HG02759 (cell line): ENCODE results near the gene MFSD11.
"Not testable (repeated sequence)": the region's sequence is repeated elsewhere in the genome, so short reads cannot be mapped to it uniquely, and the experiment has no call there.

Experiments used
- ATAC-seq: cut with Tn5 transposase; IDR thresholded peaks from one replicate; pipeline ENCODE4 v1.9.1; 2021; ENCODE audit warnings: mild to moderate bottlenecking, moderate library complexity; ENCODE audit not compliant: unreplicated experiment

The MFSD11 gene

DNA sequence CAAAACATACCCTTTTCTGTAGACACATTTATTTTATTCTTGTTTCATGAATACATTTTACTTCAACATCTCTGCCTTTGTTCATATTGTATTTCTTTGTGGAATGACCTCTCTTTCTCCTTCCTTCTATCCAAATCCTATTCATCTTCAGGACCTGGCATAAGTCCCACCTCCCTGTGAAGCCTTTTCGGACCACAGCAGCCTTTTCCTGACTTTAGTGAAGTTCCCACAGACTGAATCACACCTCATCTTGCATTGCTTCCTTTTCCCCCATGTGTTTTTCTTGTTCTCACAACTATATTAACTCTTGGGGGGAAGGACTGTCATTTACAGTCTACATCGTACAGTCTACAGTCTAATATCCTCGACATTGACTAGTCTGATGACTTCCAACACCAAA, 58.2 kb downstream of the MFSD11 start:
- no peak for ATAC-seq

DNA sequence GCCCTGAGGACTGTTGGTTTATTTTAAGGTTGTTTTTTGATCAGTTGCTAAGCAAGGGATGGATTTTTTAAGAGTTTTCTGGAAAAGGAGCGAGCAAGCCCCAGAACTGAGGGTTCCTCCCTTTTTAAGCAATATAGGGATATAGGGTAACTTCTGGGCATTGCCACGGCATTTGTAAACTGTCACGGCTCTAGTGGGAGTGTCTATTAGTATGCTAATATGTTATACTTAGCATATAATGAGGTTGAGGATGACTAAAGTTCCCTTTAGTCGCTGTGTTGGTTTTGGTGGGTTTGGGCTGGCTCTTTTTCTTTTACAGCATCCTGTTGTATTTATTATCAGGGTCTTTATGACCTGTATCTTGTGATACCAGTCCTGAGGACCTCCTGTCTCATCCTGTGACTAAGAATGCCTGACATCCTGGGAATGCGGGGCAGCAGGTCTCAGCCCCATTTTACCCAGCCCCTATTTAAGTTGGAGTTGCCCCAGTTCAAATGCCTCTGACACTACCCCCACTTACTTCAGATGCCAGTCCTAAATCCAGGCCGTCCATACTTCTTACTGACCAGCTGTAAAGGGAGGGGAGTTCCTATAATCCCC, 59.4 kb downstream of the MFSD11 start:
- ATAC-seq = no peak

DNA sequence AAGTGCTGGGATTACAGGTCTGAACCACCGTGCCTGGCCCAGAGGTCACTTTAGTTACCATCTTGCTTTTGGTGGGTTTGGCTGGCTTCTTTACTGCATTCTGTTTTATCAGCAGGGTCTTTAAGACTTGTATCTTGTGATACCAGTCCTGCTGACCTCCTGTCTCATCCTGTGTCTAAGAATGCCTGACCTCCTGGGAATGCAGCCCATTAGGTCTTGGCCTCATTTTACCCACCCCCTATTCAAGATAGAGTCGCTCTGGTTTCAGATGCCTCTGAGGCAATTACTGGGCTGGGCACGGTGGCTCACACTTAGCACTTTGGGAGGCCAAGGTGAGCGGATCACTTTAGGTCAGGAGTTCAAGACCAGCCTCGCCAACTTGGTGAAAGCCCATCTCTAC, 63.8 kb downstream of the MFSD11 start:
- ATAC-seq = no peak

DNA sequence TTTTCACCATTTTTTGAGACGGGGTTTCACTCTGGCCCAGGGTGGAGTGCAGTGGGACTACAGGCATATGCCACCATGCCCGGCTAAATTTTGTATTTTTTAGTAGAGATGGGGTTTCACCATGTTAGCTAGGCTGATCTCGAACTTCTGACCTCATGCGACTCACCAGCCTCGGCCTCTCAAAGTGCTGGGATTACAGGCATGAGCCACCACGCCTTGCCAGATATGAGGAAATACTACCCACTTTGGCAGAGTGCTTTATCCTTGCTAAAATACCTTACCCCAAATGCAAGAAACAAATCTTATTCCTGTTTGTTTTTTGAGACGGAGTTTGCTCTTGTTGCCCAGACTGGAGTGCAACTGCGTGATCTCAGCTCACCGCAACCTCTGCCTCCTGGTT, 67.4 kb downstream of the MFSD11 start:
- no peak for ATAC-seq

DNA sequence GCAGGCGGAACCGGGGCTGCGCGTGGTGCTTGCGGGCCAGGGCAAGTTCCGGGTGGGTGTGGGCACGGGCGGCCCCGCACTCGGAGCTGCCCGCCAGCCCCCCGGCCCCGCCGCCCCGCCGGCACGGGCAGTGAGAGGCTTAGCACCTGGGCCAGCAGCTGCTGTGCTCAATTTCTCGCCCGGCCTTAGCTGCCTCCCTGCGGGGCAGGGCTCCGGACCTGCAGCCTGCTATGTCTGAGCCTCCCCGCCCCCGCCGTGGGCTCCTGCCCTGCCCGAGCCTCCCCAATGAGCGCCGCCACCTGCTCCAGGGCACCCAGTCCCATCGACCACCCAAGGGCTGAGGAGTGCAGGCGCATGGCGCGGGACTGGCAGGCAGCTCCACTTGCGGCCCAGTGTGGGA, 68.2 kb downstream of the MFSD11 start:
- ATAC-seq = not testable (repeated sequence)

DNA sequence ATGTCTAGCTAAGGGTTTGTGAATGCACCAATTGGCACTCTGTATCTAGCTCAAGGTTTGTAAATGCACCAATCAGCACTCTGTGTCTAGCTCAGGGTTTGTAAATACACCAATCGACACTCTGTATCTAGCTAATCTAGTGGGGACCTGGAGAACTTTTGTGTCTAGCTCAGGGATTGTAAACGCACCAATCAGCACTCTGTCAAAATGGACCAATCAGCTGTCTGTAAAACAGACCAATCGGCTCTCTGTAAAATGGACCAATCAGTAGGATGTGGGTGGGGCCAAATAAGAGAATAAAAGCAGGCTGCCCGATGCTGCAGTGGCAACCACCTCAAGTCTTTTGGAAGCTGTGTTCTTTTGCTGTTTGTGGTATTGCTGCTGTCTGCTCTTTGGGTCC, 68.8 kb downstream of the MFSD11 start:
- not testable (repeated sequence) for ATAC-seq

DNA sequence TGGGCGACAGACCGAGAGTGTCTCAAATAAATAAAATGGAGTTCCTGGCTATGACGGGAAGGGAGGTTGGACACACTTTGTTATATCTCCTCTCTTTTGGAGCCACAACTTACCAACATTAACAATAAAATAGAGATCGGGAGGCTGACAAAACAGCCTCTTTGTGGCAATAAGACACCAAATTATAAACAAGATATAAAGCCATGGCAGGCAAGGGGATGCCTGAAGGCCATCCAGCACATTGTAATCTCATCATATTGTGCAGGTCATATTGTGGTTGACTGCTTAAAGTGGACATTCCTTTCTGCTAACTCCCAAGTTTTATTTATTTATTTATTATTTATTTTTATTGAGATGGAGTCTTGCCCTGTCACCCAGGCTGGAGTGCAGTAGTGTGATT, 70.4 kb downstream of the MFSD11 start:
- no peak for ATAC-seq

DNA sequence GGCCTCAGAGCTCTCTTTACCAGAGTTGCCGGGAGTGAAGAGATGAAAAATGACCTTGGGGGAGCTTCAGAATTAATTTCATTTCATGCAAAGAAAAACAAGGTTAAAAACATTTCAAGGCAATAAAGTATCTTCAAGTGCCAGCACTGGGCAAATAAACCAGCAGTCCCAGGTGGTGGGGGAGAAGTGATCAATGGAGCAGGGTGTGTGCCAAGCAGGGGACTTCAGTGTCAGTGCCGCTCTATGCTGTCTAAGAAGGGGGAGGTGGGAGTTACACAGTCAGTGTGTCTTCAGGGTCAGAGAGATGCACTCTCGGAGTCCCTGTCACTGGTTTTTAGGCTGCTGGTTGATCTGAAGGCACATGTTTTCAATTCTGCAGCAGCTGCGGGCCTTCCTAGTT, 73.0 kb downstream of the MFSD11 start:
- no peak for ATAC-seq

DNA sequence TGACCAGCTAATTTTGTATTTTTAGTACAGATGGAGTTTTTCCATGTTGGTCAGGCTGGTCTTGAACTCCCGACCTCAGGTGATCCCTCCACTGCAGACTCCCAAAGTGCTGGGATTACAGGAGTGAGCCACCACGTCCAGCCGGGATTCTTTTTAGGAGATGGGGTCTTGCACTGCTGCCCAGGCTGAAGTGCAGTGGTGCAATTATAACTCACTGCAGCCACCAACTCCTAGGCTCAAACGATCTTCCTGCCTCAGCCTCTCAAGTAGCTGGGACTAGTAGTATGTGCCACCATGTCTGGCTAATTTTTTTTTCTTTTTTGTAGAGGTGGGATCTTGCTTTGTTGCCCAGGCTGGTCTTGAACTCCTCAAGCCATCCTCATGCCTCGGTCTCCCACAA, 73.9 kb downstream of the MFSD11 start:
- ATAC-seq = no peak

DNA sequence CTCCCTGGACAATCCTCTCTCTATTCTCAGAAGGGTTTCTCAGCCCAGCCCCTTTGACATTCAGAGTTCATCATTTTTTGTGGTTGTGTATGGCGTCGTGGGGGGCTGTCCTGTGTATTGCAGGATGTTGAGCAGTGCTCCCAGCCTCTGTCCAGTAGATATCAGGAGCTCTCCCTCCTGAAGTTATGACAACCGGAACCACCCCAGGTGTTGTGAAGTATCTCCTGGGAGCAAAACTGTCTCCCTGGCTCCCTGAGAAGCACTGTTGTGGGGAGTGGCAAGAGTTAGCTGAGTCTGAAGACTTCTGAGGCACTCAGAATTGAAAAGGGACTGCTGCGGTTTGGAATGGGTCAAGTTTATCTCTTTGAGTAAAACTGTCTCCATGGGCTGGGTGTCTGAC, 74.3 kb downstream of the MFSD11 start:
- ATAC-seq = no peak

DNA sequence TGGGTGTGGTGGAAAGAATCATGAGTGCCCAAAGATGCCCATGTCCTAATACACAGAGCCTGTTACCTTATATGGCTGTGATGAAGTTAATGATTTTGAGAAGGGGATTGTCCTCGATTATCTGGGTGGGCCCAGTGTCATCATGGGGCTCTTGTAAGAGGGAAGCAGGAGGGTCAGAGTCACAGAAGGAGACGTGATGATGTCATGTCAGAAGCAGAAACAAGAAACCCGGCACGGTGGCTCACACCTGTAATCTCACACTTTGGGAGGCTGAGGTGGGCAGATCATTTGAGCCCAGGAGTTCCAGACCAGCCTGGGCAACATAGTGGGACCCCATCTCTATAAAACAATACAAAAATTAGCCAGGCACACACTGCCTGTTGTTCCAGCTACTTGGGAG, 75.0 kb downstream of the MFSD11 start:
- no peak for ATAC-seq

DNA sequence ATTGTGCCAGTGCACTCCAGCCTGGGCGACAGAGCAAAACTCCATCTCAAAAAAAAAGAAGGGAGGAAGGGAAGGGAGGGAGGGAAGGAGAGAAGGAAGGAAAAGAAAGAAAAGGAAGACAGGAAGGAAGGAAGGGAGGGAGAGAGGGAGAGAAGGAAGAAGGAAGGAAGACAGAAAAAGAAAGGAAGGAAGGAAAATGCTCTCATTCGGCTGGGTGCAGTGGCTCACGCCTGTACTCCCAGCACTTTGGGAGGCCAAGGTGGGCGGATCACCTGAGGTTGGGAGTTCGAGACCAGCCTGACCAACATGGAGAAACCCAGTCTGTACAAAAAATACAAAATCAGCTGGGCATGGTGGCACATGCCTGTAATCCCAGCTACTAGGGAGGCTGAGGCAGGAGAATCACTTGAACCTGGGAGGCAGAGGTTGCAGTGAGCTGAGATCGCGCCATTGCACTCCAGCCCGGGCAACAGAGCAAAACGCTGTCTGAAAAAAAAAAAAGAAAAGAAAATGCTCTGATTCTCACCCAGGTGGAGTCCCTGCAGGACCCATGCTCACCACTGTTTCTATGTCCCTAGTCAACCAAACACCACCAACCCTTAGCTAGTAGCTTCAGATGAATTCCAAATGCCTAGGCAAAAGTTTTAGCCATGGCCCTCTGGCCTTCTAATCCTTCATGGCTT, 78.1 kb downstream of the MFSD11 start:
- not testable (repeated sequence) for ATAC-seq

DNA sequence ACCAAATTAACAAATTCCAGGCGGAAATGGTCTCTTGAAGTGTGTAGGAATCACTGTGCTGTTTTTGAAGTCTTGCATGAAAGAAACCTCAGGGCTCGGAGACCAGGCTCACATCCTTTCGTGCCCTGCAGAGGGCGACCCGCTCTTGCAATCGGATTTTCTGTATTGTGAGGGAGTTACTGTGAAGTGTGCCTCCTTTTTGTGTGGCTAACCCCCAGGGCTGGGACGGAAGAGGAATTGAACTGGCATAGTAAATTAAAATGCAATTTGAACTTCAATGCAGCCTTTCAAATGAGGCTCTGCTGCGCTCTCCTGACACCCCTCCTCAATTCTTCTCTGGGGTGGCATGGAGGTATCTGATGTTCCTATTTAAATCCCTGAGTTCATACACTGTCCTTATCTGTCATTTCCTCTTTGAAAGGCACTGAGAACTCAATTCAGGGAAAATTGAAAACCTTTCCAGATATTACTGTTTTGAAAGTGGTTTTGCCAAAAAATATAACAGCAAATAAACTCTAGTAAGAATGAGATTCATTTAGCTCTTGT, 78.7 kb downstream of the MFSD11 start:
- no peak for ATAC-seq

DNA sequence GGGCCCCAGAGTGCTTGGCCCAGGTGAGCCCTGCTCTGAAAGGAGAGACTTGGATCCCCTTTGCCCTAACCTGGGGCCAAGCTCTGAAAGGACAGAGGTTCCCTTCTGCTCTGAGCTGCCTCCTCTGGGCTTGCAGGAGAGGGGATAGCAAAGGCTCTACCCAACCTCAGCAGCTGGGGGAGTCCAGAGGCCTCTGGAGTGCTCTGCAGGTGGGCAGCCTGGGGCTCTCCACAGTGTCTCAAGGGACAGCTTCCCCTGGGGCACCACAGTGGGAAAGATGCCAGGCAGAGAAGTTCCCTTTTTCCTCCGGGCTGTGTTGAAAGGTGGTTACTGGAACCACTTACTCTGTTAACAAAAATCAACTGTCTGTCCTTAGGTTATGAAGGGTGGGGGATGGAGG, 82.1 kb downstream of the MFSD11 start:
- ATAC-seq = no peak

DNA sequence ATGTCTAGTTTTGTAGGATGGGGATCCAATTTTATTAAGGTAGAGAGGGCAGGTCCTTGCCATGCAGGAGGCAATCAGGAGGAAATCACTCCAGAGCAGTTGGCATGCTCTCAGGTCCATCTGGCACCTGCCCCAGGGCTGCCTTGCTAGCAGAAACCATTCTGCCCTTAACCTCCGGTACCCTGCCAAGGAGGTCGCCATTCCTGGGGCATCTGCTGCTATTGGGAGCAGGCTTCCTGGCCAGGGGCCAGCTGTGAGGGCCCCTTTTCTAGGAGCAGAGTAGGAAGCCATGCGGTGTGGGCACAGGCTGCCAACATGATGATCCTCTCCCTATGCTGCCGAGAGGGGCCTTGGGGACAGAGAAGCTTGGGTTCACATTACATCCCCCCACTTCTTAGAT, 82.6 kb downstream of the MFSD11 start:
- no peak for ATAC-seq

DNA sequence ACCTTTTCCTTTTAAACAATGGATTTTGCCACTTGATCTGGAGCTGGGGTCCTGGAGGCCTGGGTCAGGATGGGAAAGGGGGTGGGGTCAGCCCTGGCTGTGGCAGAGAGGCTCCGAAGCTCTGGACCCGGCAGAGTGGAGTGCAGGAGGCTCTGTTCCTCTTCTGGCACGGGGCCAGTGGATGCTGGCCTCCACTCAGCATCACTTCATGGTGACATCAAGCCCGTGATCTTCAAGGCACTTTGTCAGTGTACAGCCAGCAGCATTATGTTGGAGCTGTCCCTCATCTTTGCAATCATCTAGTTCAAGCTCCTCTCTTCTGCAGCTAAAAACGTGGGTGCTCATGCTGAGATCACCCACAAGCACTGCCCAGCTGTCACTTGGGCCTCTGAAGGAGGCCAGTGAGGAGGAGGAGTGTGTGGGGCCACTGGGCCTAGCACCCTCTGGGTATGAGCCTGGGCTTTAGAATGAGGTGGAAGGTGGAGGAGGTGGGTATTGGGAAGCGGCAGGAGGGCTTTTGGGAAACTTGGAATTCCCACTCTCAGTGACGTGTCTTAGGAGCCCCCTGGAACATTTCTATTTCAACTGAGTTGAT, 84.4 kb downstream of the MFSD11 start:
- ATAC-seq = no peak

DNA sequence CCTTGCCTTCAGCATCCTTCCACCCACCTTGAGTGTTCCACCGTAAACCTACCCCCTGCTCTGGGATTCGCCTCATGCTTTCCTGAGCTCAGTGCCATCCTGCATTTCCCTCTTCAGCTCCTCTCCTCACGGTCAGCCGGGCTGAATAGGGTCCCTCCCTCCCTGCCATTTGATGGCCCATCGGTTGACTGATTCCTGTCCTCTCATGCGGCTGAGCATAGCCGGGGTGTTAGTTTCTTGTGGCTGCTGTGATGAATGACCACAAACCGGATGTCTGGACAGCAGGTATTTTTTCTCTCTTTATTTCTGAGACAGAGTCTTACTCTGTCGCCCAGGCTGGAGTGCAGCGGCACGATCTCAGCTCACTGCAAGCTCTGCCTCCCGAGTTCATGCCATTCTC, 86.2 kb downstream of the MFSD11 start:
- ATAC-seq = no peak

DNA sequence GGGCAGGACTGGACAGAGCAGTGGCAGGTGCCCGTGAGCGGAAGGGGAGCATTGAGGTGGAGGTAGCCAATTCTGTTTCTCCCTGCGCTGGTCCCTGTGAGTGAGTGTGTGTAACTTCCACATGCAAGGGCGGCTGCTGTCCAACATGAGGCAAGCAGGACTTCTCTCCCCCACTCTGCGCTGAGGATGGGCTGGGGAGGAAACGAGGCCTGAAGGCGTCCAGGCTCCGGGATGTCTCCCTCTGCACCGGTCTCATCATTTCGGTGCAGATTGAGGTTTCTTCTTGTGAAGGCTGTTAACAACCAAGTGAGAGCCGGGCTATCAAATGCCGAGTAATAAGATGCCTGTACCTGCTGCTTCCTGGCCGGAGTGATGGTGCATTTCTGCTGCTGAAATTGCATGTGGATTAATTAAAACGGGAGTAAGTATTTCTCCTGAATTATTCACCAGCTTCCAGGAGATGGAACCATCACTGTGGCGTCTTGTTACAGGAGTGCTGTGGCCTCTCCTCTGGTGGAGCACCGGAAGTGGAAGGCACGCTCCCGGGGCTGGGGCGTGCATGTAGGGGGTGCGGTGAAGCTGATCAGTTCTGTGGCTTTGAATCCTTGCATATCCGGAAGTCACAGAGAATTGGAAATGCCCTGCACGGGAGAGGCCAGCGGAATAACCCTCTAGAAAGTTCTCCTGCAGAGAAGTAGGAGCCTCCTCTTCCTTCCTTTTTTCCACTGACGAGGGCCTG, 88.6 kb downstream of the MFSD11 start:
- ATAC-seq = no peak

DNA sequence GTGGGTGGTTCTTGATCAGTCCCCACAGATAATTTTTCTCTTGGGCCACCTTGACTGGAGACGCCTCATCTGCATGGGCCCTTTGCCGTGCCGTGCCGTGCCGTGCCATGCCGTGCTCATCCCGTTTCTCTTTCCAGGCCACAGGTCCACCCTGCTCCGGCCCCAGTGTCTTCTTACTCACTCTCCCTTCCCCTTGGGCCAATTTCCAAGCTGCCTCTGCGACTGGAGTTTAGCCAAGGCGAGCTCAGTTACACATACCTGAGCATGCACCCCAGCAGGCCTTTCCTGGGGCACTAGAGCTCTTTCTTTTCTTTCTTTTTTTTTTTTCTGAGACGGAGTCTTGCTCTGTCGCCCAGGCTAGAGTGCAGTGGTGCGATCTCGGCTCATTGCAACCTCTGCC, 89.8 kb downstream of the MFSD11 start:
- ATAC-seq = no peak
